HG03066 (cell line): ENCODE measurements around the gene HABP4.
"Not testable (repeated sequence)": the region's sequence is repeated elsewhere in the genome, so short reads cannot be mapped to it uniquely, and the experiment has no call there.

Experiments used
- ATAC-seq: cut with Tn5 transposase; IDR thresholded peaks from one replicate; pipeline ENCODE4 v1.9.1; 2021; ENCODE audit warnings: low read depth; ENCODE audit not compliant: unreplicated experiment

Gene HABP4

GRCh38 chr9:96495341-96495740 is 45.4 kb downstream of the HABP4 start:
- ATAC-seq: no peak

GRCh38 chr9:96496368-96497116 is 46.6 kb downstream of the HABP4 start:
- no peak for ATAC-seq

GRCh38 chr9:96497117-96497399 is 47.1 kb downstream of the HABP4 start:
- no peak for ATAC-seq

DNA sequence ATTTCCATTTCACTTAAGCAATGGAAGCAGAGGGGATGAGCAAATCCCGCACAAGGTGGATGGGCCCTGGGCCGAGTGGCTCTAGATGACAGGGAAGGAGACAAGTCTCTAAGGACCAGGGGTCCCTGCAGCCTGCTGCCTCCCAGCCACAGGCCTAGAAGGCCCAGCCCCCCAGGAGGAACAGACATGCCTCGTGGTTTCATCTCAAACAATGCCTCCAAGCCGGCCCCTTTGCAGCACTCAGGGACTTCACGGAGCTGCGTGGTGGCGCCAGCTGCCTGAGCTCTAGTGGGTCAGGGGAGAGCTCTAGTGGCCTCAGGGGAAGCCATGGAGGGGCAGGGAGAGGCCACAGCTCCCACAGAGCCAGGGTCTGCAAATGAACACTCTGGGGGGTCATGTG is 48.8 kb downstream of the HABP4 start:
- ATAC-seq: no peak

- no peak for ATAC-seq
These were observed 49.3 kb downstream of the HABP4 start for GRCh38 chr9:96499257-96499656.

DNA sequence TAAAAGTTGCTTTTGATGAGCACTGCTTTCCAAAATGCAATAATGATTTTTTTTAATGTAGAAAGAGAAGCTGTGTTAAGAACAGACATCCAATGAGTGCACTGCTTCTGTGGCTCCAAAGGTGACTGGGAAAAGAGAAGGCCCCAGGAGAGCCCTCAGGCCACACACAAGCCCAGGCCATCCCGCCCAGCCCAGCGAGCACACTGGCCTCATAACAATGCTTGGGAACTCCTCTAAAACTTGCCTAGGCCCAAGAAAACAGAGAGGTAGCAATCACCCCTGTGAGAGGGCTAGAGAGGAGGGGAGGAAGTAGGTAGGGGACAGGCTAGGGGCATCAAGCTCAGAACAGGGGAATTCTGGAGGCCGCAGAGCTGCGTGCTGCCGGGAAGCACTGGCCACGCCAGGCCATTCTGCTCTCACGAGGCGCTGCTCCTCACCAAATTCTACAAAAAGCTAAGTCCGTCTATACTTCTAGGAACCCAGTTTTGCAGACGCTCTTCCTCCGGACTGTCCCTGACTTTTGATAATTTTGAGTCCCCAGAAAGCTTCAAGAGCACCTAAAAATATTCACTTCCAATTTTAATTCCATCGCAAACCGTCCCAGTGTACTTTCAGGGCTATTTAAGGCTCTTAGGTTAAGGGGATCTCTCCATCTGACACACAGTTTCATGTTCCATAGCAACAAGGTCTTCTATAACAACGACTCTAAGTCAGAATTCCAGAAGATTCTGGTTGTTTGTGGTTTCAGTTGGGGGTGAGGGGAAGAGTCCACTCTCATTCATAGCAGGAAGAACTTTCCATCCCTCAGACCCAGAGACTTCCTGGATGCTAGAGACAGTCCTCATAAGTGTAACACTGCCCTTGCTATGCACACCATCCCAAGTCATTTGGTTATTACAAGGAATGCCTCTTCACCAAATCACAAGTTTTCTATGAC is 51.0 kb downstream of the HABP4 start:
- ATAC-seq: no peak

DNA sequence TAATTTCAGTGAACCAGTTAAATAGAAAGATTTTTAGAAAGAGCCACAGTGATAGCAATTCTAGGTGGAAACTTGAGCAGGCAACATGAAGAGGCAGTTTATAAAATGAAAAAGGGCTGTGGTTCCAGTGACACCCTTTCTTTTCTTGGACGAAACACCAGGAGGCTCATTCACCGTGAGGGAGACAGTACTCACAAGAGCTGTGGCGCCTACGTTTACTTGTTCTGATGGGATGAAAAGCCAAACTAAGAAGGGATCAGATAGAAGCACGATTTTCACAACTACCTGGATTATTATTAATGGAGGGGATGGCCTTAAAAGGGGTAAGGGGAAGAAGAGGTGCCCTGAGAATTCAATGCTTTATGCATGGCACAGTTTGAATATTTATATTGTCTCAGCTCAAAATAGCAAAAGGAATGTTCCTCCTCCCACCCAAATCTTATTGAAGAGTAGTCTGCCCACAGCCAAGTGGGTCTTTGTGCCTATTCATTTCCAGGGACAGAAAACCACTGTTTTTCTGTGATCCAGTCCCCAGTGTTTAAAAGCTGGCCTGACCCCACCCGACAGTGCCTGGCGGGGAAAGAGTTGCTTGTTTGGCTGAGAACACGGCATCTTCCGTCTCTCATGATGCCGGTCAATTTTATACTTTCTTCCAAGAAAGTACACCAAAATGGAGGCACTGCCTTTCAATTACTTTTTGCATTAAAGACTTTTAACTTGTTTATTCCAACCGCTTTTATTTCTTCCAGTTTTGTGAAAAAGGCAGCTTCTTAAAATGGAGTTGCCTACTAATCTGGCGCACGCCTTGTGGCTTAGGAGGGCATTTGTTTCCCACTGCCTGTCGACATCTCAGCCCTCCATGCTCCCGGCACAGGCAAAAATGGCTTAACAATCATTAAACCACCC is 51.9 kb downstream of the HABP4 start:
- ATAC-seq: no peak

GRCh38 chr9:96502539-96503373 is 52.8 kb downstream of the HABP4 start:
- ATAC-seq: no peak

- ATAC-seq: not testable (repeated sequence)
These were observed 53.4 kb downstream of the HABP4 start for GRCh38 chr9:96503374-96503748.

DNA sequence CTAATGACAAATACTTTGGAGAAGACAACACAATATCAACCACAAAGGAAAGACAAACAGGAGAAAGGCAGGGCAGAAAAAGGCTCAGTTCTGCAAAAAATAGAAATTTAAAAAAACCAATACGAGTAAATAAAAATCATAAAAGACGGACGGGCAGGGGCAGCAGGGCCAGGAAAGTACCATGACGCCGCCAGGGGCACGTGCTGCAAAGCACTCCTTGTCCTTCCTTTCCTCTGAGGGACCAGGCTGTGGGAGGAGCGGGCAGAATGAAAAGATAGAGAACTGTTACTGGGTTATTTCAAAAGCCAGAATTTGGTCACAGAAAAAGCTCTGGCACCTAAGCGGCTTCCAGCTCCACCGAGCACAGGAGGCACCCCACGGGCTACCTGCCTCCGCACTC is 53.9 kb downstream of the HABP4 start:
- no peak for ATAC-seq

GRCh38 chr9:96505316-96505991 is 55.5 kb downstream of the HABP4 start:
- no peak for ATAC-seq

DNA sequence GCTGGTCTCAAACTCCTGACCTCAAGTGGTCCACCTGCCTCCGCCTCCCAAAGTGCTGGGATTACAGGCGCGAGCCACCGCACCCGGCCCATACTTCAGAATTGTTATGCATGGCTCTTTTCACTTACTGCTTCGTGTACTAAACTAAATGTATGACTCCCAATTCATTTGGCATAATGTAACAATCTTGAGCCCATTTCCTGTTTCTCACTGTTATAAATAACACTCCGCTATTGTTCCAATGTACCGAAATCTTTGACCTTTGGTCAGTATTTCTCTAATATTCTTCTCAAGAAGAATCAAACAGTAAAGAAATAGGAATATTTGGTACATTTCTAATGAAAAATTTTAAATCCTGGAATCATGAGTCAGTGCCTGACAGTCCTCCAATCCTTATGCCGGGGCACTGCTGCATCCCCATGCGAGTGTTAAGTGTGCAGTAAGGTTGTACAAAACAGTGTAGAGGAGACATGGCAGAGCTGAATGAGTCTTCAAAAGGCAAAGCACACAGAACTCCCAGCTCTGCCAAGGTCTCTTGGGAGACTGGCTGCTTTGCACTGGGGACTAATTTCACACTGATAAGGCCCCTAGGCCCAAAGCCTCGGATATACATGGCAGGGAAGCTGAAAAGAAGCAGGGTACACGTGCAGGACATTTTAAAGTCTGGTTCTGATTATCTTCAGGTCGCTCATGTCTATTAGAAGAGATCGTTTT is 58.4 kb downstream of the HABP4 start:
- no peak for ATAC-seq

DNA sequence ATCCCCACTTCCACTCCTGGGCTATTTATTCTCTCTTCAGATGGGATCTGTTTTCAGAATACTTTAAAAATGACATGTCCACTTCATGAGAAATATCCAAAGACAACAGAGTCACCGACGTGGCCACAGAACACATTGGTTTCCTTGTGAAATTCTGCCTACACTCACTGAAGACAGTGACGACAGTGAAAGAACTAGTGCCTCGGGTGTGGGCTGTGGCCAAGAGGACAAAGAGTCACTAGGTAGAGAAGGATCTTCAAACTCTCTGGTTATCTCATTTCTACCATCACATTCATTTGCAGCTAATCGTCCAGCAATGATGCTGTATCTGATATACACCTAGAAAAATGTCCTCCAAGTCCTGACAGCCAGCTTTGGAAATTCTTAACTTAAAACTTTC is 59.1 kb downstream of the HABP4 start:
- ATAC-seq: no peak

- ATAC-seq: no peak
These were observed 59.9 kb downstream of the HABP4 start for GRCh38 chr9:96509848-96510247.

GRCh38 chr9:96510258-96510657 is 60.3 kb downstream of the HABP4 start:
- ATAC-seq: no peak

DNA sequence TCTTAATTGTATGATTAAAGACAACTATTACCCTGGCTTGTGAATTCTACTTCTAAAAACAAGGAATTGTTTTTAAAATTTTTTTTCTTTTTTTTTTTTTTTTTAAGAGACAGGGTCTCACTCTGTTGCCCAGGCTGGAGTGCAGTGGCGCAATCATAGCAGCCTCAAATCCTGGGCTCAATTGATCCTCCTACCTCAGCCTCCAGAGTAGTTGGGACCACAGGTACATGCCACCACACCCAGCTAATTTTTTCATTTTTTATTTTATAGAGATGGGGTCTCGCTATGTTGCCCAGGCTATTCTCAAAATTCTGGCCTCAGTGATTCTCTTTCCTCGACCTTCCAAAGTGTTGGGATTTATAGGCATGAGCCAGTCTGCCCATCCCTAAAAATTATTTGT is 62.3 kb downstream of the HABP4 start:
- no peak for ATAC-seq

DNA sequence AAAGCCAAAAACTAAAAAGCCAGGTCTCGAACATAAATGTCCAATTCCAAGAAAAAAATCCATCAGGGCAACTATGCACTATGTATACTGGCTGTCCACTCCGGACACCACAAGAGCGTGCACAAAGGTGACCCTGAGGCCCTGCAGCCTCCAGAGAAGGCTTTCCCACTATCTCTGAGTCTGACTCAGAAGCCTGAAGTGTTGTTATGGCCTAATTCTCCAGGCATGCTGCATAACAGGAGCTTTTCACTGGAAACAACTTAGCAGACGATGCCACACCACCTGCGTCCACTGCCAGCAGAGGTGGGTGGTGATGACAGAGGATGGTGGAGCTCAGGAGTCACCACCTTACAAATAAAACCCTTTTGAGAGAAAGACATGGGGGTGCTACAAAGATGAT is 63.7 kb downstream of the HABP4 start:
- no peak for ATAC-seq

DNA sequence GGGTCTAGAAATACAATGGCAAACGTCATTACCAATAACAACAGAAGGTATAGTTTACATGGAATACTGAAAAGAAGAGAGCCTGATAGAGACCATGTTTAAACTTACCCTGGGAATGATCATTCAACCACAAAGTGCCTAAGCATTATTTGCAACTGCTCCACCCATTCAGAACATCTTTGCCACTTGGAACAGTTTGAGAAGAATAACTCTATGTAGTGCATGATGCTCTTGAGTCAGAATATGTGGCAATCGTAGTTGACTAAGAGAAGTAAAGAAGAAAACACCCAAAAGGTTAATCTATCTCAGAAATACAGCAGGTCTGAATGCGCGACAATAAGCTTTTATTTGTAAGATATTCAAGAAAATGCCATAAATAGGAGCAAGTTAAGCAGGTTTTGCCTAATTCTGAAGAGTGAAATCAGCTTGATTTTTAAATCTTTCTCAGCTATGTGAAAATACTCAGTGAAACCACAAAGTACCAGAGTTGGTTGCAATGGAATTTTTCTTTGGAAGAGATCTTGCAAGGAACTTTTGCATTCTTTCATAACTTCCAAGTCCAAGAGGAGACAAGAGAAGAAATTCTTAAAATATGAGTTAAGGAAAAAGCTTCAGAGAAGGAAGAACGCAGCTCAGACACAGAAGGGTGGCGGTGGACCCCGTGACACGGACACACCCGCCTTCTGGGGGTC is 64.3 kb downstream of the HABP4 start:
- ATAC-seq: no peak

DNA sequence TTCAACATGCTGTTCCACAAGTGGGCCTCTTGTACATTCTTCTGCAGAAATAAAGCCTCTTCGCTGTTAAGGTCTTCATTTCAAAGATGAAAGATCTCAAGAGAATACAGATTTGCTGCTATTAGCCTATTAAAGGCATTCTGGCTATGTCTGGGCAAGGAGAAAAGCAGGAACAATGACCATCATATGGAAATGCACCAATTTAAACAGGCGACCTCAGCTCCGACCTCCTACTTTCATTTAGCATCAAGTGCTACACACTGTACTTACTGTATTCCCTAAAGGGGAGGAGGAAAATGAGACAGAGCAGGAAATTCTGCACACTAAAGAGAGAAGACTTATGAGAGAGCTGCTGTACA is 64.8 kb downstream of the HABP4 start:
- no peak for ATAC-seq
